OCI-LY3 (cell line): Measurements from ENCODE around the gene SCO2.

Experiments
- H2AFZ ChIP-seq: fragments of 200-600, 300-600 bp; shearing (Covaris generic); 2 replicates; pipeline ENCODE4 v1.6.0; 2014; ENCODE audit warnings: antibody characterized with exemption, low read depth, low read length
- H3K27ac ChIP-seq: fragments of 200-600, 300-600 bp; sonication (generic); 2 replicates; pipeline ENCODE4 v1.5.1; 2014; ENCODE audit warnings: mild to moderate bottlenecking, low read length, moderate library complexity, mixed read lengths
- H3K27me3 ChIP-seq: fragments of 200-600, 300-600 bp; sonication (generic); 2 replicates; pipeline ENCODE4 v1.6.1; 2014; ENCODE audit warnings: low read depth, low read length, mixed read lengths
- H3K36me3 ChIP-seq: fragments of 200-600, 300-600 bp; sonication (generic); replicated peaks from 2 replicates; pipeline ENCODE3; 2014; ENCODE audit warnings: low read depth, low read length, mixed read lengths
- H3K4me1 ChIP-seq: fragments of 300-600, 200-600 bp; sonication (generic); 2 replicates; pipeline ENCODE4 v1.6.1; 2014; ENCODE audit warnings: low read length, mixed read lengths
- H3K4me2 ChIP-seq: fragments of 200-600, 300-600 bp; sonication (generic); 2 replicates; pipeline ENCODE4 v1.6.1; 2014; ENCODE audit warnings: low read length, mixed read lengths
- H3K4me3 ChIP-seq: fragments of 300-600, 200-600 bp; sonication (generic); 2 replicates; pipeline ENCODE4 v1.5.1; 2014; ENCODE audit warnings: antibody characterized with exemption, mild to moderate bottlenecking, low read length, moderate library complexity
- H3K79me2 ChIP-seq: fragments of 300-600, 200-600 bp; shearing (Covaris generic); 2 replicates; pipeline ENCODE4 v1.6.1; 2014; ENCODE audit warnings: mild to moderate bottlenecking, low read length, mixed read lengths
- H3K9ac ChIP-seq: fragments of 300-600, 200-600 bp; shearing (Covaris generic); 2 replicates; pipeline ENCODE4 v1.6.0; 2014; ENCODE audit warnings: mild to moderate bottlenecking, low read length, moderate library complexity
- H3K9me3 ChIP-seq: fragments of 200-600, 300-600 bp; shearing (Covaris generic); 2 replicates; pipeline ENCODE4 v1.6.1; 2014; ENCODE audit warnings: low read length, mixed read lengths; ENCODE audit not compliant: insufficient read depth
- H4K20me1 ChIP-seq: fragments of 200-600, 300-600 bp; sonication (generic); 2 replicates; pipeline ENCODE4 v1.6.1; 2016; ENCODE audit warnings: low read length, mixed read lengths; ENCODE audit not compliant: insufficient read depth
- EZH2phosphoT487 ChIP-seq: fragments of 200-600 bp; shearing (Covaris generic); IDR thresholded peaks from 2 replicates; pipeline ENCODE4 v1.6.1; 2018; ENCODE audit warnings: antibody characterized with exemption, mixed run types, low read depth
- TF ChIP-seq, protein P1 (sequence below): fragments of 200-600, 300-600 bp; sonication (generic); IDR thresholded peaks from 2 replicates; pipeline ENCODE4 v1.5.1; 2014; ENCODE audit warnings: antibody characterized with exemption, low read length, low read depth

Gene SCO2

DNA sequence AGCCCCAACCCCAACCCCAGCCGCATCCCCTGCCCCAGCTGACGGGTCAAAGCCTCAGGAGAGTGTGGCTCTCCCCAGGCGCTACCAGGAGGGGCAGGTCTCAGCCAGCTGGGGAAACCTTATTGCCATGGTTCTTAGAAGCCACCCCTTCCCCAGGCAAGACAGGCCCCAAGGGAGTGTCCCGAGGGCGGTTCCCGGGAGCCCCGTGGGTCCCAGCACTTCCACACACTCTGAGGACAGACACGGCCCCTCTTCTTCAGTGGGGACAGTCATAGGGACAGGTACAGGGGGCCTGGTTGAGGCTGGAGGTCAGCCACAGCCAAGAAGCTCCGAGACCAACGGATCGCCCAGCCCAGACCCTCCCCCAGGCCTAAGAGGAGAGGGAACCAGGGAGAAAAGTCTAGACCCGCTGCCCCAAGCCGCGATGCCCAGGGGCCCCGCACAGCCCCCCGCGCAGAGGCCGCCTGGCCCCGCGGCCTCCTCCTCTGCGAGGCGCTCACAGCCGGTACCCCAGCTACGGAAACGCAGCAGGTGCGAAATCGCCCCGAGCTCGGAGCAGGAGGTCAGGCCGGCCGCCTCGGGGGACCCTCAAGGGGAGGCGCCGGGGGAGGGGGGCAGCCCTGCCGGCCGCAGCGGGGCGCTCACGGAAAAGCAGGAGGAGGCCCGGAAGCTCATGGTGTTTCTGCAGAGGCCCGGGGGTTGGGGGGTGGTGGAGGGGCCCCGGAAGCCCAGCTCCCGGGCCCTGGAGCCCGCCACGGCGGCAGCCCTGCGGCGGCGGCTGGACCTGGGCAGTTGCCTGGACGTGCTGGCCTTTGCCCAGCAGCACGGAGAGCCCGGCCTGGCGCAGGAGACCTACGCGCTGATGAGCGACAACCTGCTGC is 22.9 kb upstream of the SCO2 start:
- Histone ChIP-seq H3K4me3 (no peak overlapping the region), H3K4me1 (peaks cover 18% of the 10 kb centered on the region), H3K79me2 (no peaks in the 10 kb centered on the region), H3K36me3 (no peaks in the 10 kb centered on the region), H3K27ac (no peak overlapping the region), H4K20me1 (no peaks in the 10 kb centered on the region), H3K9me3 (no peaks in the 10 kb centered on the region), H2AFZ (no peak overlapping the region), H3K4me2 (no peak overlapping the region), H3K27me3 (no peaks in the 10 kb centered on the region), H3K9ac (no peak overlapping the region)
- TF ChIP-seq, protein P1, sequence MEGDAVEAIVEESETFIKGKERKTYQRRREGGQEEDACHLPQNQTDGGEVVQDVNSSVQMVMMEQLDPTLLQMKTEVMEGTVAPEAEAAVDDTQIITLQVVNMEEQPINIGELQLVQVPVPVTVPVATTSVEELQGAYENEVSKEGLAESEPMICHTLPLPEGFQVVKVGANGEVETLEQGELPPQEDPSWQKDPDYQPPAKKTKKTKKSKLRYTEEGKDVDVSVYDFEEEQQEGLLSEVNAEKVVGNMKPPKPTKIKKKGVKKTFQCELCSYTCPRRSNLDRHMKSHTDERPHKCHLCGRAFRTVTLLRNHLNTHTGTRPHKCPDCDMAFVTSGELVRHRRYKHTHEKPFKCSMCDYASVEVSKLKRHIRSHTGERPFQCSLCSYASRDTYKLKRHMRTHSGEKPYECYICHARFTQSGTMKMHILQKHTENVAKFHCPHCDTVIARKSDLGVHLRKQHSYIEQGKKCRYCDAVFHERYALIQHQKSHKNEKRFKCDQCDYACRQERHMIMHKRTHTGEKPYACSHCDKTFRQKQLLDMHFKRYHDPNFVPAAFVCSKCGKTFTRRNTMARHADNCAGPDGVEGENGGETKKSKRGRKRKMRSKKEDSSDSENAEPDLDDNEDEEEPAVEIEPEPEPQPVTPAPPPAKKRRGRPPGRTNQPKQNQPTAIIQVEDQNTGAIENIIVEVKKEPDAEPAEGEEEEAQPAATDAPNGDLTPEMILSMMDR = no peak
- TF ChIP-seq EZH2phosphoT487 = no peak

DNA sequence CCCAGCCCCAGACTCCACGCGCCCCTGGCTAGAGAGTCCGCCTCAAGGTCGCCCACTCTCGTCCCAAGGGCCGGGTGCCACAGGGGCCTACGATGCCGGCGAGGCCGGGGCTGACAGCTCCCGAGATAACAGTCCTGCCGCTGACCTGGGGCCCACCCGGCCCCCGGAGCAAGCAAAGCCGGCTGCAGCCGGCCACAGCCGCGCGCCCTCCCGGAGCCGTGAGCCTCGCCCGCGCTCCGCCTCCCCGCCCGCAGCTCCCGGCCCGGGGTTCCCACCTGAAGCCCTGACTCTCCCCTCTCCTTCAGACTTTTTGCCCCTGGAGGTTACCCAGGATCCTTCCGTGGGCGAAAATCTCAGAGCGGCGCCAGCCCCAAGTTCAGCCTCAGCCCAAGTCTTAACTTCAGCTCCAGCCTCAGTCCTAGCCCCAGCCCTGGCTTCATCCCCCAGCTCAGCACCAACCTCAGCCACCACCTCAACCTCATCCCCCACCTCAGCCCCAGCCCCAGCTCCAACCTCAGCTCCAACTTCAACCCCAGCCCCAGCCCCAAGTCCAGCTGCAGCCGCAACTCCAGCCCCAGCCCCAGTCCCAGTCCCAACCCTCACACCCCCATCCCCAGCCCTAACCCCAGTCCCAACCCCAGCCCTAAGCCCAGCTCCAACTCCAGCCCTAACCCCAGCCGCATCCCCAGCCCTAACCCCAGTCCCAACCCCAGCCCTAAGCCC is 22.0 kb upstream of the SCO2 start:
- H4K20me1 ChIP-seq = no peaks in the 10 kb centered on the region
- no peak for TF ChIP-seq EZH2phosphoT487
- TF ChIP-seq, protein P1 = no peak

DNA sequence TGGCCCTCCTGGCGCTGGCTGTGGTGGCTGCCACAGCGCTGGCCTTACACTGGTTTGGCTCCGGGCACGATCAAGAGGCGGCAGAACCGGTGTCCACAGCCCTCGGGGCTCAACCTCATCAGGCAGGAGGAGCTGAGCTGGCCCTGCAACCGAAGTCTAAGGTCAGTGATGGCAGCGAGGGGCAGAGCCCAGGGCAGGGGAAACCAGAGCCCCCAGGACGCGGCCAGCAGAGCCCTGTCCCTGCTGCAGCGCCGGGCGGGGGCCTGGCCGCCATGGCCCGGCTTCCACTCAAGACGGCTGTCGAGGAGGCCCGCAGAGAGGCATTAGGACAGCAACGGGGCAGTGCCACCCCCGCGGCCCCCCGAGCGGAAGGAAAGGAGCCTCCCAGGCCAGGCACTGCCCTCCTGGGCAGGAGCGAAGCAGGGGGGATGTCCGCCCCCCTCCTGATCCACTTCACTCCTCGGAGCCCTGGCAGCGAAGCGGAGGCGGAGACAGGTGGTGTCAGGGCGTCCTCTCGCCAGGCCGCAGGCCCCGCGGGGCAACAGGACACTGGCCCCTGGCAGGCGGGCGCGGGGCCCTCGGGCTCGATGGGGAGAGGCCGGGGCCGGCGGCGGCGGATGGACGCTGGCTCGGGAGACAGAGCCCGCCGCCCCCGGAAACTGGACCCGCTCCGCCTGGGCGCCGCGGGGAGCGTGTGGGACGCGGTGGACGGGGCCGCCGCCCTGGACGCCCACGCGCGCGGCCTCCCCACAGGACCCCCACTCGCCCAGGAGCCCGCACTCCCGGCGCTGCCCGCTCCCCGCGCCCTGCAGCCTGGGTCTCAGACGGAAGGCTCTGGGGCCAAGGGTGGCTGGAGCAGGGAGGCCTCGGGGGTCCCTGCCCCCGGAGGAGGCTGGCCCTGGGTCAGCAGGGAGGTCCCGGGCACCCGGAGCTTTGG is 21.2 kb upstream of the SCO2 start:
- H3K27ac ChIP-seq = no peak overlapping the region
- H3K27me3 ChIP-seq = no peaks in the 10 kb centered on the region
- no peaks in the 10 kb centered on the region for H3K36me3 ChIP-seq
- TF ChIP-seq, protein P1 = no peak
- no peak for TF ChIP-seq EZH2phosphoT487
- no peaks in the 10 kb centered on the region for H4K20me1 ChIP-seq
- no peak overlapping the region for H3K4me2 ChIP-seq
- no peaks in the 10 kb centered on the region for H3K9me3 ChIP-seq
- no peak overlapping the region for H3K9ac ChIP-seq
- H3K79me2 ChIP-seq = no peaks in the 10 kb centered on the region
- H3K4me1 ChIP-seq = peaks cover 34% of the 10 kb centered on the region
- no peak overlapping the region for H2AFZ ChIP-seq
- no peak overlapping the region for H3K4me3 ChIP-seq

More for the DNA sequence above, 22.0 kb upstream of the SCO2 start:
- peaks cover 25% of the 10 kb centered on the region for H3K4me1 ChIP-seq
- H3K9ac ChIP-seq = no peak overlapping the region
- no peak overlapping the region for H3K27ac ChIP-seq
- no peaks in the 10 kb centered on the region for H3K79me2 ChIP-seq
- H2AFZ ChIP-seq = no peak overlapping the region
- no peaks in the 10 kb centered on the region for H3K27me3 ChIP-seq
- H3K4me2 ChIP-seq = no peak overlapping the region
- H3K36me3 ChIP-seq = no peaks in the 10 kb centered on the region
- no peak overlapping the region for H3K4me3 ChIP-seq
- no peaks in the 10 kb centered on the region for H3K9me3 ChIP-seq
